GM19035 (cell line): ENCODE data around the gene RNF126.
"Not testable (repeated sequence)": the region's sequence is repeated elsewhere in the genome, so short reads cannot be mapped to it uniquely, and the experiment has no call there.

Experiments
- ATAC-seq: cut with Tn5 transposase; IDR thresholded peaks from one replicate; pipeline ENCODE4 v1.9.1; 2021; ENCODE audit not compliant: unreplicated experiment

The RNF126 gene

DNA sequence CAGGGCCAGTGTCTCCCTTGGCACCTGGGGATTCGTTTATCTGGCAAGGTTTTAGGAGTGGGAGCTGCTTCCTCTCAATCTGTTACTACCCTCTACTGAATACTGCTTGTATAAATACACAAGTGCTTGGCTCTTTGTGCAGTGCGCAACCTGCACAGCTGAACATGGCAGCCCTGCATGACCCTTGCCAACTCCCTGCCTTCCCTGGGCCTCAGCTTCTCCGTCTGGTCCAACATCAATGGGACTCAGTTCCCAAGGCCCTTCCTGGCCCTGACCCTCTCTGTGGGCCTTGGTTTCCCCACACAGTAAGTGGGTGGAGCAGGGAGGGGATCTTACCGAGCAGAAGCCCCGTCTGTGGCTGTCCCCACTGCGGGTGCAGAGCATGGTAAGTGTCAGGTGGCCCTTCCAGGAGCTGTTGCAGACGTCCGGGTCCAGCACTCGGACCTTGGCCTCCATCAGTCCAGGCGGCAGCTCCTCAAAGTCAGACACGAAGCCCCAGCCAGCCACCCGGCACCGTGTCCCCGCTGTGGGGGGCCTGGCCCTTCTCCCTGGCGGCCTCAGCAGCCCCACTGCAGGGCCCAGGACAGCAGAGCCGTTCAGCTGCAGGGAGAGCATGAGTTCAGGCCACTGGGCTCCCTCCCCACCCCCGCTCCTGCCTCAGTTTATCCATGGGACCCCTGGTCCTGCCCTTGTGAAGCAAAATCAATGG lies 23.7 kb upstream of the RNF126 start:
- no peak for ATAC-seq

DNA sequence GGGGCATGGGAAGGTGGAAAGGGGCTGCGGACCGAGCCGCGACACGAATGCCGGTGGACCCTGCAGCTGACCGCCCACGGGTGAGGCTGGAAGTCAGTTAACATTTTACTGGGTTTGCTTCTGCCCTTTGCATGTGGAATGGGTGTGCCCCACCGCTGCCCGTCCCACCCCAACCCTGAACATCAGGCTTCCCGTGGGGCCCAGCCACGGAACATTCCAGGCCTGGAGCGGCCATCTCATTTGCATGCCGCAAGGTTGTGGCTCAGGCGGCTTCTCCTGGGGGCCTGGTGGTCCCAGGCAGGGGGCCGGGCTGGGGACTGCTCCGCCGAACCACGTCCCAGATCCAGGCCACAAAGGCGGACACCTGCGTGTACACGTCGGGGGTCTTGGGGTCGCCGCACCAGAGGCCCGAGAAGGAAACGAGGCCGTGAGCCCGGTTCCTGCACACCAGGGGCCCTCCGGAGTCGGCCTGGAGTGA lies 22.5 kb upstream of the RNF126 start:
- no peak for ATAC-seq

DNA sequence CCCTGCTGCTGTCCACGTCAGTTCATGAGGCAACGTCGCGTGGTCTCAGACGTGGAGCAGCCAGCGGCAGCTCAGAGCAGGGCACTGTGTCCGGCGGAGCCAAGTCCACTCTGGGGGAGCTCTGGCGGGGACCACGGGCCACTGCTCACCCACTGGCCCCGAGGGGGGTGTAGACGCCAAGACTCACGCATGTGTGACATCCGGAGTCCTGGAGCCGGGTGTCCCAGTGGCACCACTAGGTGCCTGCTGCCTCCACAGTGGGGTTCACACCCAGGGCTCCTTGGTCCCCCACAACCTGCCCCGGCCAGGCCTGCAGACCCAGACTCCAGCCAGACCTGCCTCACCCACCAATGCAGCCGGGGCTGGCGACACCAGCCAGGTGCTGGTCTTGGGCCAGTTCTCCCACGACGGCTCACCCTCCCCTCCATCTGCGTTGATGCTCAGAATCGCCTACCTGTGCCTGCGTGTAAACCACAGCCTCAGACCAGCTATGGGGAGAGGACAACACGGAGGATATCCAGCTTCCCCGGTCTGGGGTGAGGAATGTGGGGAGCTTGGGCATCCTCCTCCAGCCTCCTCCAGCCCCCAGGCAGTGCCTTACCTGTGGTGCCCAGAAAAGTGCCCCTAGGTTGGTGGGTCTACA lies 19.8 kb upstream of the RNF126 start:
- ATAC-seq, result no peak

DNA sequence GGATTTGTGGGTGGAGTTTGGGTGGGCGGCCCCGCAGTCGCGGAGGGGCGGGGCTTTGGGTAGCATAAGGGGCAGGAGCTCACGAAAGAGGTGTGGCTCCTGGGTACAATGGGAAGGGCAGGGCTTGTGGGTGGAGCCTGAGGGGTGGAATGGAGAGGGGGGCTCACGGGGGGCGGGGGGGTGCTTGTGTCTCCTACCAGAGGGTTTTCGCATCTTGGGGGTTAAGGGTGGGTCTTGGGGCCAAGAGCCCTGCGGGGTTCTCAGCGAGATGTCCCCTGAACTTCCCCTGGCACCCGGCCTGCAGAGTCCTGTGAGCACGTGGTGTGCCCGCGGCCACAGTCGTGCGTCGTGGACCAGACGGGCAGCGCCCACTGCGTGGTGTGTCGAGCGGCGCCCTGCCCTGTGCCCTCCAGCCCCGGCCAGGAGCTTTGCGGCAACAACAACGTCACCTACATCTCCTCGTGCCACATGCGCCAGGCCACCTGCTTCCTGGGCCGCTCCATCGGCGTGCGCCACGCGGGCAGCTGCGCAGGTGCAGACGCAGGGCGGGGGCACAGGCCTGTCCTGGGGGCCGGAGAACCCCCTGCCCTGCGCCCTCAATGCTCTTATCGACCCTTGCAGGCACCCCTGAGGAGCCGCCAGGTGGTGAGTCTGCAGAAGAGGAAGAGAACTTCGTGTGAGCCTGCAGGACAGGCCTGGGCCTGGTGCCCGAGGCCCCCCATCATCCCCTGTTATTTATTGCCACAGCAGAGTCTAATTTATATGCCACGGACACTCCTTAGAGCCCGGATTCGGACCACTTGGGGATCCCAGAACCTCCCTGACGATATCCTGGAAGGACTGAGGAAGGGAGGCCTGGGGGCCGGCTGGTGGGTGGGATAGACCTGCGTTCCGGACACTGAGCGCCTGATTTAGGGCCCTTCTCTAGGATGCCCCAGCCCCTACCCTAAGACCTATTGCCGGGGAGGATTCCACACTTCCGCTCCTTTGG lies 18.3 kb upstream of the RNF126 start:
- ATAC-seq, result peak; percentile 43

DNA sequence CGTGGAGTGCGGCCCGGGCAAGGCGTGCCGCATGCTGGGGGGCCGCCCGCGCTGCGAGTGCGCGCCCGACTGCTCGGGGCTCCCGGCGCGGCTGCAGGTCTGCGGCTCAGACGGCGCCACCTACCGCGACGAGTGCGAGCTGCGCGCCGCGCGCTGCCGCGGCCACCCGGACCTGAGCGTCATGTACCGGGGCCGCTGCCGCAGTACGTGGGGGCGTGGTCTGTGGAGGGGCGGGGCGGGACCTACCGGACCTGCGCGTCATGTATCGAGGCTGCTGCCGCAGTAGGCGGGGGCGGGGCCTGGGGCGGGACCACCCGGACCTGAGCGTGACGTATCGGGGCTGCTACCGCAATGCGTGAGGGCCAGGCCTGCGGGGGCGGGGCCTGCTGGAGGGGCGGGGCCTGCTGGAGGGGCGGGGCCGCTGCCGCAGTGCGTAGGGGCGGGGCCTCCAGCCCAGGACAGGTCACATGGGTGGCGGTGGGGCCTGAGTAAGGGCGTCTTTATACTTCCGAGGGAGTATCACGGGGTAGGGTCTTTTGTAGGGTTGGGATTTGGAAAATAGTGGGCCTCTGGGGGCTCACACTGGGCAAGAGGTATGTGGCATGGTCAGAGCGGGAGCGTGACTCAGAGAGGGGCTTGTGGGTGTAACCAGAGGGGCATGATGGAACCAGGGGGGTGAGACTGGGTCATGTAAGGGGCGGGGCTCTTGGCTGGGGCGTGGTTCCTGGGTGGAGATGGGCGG lies 17.4 kb upstream of the RNF126 start:
- peak; percentile 71 for ATAC-seq

DNA sequence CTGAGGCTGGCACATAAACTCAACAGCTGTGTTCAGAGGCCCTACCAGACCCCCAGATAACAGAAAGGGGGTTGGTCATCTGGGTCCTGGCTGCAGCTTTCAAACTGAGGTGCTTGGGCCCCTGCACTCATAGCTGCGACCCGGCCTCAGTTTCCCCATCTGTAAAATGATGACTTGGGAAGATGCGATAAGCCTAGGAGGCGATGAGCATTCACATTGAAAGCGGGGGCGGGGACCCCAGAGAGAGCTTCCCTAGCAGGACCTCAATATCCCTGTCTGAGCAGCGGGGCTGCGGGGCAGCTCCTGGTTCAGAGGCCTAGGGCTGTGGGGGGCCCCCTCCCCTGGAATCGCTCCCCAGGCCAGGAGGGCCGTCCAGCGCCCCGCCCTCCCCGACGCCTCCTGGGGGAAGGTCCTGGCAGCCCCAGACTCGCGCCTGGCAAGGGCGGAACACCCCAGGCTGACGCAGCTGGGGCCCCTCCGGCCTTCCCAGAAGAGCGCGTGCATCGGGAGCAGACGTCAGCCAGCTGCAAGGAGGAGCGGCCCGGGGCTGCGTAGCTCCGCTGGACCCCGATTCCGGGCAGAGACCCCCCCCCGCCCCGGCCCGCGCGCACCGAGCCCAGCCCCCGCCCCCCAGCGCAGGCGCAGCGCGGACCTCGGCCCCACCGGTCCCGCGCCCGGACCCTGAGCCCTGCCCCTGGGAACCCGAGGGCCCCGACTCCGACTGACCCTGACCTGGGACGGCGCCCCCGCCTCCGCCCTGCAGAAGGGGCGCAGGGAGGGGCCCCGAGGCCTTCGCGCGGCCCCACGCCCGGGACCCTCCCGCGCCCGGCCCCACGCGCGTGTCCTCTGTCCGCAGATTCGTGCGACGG lies 16.6 kb upstream of the RNF126 start:
- peak; percentile 13 for ATAC-seq

DNA sequence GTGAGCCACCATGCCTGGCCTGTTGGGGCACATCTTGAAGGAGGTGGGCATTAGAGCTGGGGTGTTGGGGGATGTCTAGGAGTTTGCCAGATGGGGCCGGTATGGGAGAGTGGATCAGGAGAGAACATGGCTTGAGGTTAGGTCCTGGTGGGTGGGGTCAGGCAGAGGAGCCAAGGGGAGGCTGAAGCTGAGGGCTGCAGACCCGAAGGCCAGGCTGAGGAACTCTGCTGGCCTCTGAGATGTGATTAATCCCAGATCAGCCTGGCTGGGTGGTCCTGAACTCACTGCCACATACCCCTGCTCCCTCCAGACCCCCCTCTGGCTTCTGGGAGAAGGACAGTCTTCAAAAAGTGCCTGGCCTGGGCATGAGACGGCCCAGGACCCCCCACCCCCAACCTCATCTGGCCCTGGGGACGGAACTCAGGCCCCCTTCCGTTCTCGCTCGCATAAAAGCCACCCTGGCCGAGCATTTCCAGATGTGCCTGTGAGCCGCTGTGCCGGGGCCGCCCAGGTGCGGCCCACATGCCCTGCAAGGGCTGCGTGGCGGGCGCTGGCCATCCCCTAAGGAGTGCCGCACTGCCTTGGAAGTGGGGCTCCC lies 15.9 kb upstream of the RNF126 start:
- no peak for ATAC-seq

DNA sequence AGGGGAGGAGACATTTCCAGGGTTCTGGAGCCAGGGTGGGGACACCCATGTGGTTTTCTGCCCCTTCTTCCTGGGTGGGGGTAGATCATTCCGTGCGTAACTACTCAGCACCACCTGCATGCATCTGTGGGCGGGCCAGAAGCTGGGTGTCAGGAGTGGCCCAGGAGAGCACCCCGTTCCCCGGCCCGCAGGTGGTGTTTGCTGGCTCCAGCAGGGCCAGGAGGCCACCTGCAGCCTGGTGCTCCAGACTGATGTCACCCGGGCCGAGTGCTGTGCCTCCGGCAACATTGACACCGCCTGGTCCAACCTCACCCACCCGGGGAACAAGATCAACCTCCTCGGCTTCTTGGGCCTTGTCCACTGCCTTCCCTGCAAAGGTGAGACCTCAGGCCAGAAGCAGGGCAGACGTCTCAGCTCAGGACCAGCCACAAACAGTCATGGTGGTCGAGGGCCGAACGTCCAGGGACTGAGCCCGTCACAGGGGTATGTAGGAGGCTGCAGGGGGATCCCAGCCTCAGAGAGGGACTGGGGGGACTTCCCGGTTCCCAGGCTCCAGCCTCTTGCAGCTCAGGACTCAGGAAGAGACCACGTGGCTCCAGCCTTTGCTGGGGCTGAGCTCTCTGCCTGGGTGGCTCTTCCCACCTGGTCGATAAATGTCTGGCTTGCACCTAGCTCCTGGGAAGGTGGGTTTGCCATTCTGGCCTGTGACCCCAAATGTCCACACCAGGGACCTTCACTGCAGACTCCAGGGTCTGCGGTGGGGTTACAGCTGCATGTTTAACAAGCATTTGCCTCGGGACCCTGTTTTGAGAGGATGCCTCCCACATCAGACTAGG lies 14.8 kb upstream of the RNF126 start:
- no peak for ATAC-seq

DNA sequence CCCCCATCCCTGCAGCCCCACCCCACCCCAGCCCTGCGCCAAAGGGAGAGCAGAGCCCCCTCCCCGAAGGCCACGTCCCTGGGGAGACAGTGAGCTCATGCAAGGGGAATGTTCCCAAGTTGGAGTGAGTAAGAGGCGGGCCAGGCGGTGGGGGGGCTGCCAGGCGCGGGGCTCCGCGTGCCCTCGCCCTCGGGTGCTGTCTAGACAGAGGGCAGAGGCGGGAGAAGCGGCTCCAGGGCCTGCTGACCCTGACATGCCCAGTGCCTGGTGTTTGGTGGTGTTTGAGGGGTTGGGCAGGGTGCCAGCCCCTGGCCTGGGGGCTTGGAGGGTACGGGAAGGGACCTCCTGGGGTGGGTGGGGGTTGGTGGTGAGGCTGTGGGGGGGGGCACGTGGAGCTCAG lies 14.2 kb upstream of the RNF126 start:
- no peak for ATAC-seq

DNA sequence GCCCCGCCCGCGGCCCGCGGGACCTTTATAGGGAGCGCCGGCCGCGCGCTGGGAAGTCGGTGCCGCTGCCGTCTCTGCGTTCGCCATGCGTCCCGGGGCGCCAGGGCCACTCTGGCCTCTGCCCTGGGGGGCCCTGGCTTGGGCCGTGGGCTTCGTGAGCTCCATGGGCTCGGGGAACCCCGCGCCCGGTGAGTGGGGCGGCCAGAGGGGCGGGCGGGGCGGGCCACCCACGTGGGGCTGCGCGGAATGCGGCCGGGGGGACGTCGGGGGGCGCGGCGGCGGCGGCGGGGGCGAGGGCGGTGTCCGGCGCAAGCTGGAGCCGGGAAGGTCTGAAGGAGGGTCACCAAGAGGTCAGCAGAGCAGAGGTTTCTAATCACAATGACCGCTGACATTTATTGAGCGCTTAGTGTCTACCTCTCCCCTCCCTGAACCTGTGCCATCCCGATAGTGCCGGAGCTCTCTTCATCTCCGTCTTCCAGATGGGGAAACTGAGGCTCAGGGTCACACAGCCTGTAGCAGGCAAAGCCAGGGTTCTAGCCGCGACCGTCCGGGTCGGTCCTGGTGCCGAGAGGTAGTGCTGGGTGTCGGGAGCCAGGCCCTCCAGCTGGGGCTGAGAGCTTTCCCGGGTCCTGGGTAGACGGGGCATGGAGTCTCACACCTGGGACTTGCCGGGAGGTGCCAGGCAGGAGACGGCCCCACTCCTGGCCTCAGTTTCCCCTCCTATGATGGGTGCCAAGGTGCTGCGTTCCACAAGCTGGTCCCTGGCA lies 13.5 kb upstream of the RNF126 start, which contains the start of gene FSTL3:
TSS of gene FSTL3 (plus strand) at position 54 of the 767 bp plus-strand sequence. CDS start at position 86, 32 bp downstream.
- ATAC-seq, result no peak

DNA sequence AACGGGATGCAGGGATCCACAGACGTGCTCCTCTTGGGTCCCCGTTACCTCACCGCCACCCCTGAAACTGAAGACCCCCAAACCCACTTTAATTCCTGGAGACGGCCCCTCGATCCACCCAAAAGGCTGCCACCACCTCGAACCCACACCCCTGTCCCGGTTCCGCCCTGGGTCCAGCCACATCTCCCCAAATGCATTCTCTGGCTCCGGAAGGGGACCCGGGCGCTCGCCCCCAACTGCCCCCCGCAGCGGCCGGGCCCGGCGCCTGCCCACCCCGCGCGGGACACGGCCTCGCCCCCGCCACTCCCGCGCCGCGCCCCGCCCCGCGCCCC lies 13.0 kb upstream of the RNF126 start:
- ATAC-seq, result no peak

DNA sequence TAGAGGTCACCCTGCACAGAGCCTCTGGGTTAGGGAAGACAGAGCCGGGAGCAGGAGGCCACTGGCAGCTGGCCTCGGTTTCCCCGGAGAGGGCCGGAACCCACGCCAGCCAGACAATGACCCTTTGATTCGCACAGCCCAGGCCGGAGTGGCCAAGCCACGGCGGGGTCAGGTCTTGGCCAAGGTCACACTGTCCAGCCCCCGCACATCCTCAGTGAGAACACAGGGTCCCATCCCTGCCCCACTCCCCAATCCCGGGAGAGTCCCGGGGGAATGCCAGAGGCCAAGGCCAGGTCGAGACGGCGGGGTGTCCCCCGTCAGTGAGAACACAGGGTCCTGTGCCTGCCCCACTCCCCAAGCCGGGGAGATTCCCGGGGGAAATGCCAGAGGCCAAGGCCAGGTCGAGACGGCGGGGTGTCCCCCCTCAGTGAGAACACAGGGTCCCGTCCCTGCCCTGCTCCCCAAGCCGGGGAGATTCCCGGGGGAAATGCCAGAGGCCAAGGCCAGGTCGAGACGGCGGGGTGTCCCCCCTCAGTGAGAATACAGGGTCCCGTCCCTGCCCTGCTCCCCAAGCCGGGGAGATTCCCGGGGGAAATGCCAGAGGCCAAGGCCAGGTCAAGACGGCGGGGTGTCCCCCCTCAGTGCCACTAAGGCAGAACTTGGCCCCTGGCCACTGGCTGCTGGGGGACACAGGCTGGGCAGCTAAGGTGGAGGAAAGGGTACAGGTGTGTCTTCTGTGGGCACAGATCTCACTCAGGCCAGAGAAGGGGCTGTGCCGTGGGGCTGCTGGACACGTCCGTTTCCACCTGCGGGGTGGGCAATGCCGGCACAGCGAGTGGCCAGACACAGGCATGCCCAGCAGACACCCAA lies 11.5 kb upstream of the RNF126 start:
- ATAC-seq, result no peak

DNA sequence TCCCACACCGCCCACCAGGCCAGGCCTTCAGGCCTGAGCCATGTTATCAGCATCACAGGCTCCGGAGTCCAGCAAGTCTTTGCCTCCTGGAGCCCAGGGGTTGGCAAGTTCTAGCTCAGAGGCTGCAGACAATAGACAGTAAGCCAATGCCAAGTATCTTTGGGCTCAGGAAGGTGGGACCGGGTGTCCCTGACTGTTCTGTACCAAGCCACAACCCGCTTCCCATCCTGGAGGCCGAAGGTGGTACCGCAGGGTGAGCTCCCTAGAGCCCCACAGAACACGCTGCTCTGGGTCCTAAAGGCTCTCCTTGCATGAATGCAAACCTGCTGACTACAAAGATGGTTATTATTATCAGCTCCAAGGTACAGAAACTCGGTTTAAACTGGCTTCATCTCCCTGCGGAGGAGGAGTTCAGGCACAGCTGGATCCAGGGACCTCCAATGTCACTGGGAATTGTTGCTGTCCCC lies 7.6 kb upstream of the RNF126 start:
- ATAC-seq, result no peak

DNA sequence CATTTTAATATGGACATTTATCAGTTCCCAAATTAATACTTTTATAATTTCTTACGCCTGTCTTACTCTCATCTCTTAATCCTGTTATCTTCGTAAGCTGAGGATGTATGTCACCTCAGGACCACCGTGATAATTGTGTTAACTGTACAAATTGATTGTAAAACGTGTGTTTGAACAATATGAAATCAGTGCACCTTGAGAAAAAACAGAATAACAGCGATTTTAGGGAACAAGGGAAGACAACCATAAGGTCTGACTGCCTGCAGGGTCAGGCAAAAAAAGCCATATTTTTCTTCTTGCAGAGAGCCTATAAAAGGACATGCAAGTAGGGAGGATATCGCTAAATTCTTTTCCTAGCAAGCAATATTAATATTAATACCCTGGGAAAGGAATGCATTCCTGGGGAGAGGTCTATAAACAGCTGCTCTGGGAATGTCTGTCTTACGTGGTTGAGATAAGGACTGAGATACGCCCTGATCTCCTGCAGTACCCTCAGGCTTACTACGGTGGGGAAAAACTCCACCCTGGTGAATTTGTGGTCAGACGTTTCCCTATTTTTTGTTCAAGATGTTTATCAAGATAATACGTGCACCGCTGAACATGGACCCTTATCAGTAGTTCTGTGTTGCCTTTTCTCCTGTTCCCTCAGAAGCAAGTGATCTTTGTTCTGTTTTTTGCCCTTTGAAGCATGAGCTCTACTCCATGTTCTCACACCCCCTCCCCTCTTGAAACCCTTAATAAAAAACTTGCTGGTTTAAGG lies 5.8 kb upstream of the RNF126 start:
- not testable (repeated sequence) for ATAC-seq

DNA sequence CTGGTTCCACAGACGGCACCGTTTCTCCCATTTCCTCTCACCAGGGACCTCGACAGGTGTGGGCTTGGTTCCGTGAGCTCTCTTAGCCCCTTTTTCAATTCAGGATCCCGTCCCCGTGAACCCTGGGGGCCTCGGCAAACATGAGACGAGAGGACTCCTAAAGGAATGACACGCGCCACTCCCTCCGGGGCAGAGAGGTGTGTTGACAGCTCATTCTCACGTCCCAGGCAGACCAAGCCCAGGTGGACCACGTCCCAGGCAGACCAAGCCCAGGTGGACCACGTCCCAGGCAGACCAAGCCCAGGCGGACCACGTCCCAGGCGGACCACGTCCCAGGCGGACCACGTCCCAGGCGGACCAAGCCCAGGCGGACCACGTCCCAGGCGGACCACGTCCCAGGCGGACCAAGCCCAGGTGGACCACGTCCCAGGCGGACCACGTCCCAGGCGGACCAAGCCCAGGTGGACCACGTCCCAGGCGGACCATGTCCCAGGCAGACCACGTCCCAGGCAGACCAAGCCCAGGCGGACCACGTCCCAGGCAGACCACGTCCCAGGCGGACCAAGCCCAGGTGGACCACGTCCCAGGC lies 4.1 kb upstream of the RNF126 start:
- not testable (repeated sequence) for ATAC-seq
